Neural progenitor cell (in vitro differentiated cells): Measurements from ENCODE around the gene ARFRP1.

Experiments
- EZH2phosphoT487 ChIP-seq: fragments of 200-600 bp; sonication (generic); IDR thresholded peaks from 2 replicates; pipeline ENCODE4 v1.6.1; 2017; ENCODE audit warnings: antibody characterized with exemption
- TF ChIP-seq, protein P1 (sequence below): fragments of 200-600 bp; sonication (generic); IDR thresholded peaks from 2 replicates; pipeline ENCODE4 v1.5.1; 2017; ENCODE audit warnings: antibody characterized with exemption, mild to moderate bottlenecking

DNA sequence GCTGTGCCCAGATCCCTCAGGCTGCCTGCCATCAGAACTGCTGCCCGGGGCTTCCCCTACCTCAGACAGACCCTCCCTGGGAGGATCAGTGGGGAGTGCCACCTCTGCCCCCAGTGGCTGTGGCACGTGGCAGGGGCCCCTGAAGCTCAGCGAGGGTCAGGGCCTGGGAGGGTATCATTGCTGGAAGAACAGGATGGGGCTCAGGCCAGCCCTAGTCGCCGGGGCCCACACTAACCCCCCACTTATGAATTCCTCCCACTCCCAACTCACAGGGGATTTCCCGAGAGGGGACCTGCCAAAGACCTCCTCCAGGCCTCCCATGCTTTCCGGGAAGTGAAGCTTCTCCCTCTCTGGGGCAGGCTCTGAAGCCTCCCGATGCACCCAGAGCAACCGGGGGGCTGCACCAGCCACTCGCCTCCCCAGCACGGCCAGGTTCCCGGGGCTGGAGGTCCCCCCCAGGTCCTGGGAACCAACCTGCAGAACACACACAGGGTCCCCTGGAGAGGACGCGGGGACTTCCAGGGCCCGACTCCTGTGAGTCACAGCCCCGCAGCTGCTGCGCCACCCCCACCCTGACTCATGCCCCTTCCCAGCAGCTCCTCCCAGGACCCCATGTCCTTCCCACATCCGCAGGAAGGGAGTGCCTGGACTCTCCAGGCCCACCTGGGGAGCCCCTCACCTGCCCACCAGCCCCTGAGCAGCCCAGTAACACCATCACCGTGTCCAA lies 8.9 kb downstream of the ARFRP1 start:
- TF ChIP-seq, protein P1, sequence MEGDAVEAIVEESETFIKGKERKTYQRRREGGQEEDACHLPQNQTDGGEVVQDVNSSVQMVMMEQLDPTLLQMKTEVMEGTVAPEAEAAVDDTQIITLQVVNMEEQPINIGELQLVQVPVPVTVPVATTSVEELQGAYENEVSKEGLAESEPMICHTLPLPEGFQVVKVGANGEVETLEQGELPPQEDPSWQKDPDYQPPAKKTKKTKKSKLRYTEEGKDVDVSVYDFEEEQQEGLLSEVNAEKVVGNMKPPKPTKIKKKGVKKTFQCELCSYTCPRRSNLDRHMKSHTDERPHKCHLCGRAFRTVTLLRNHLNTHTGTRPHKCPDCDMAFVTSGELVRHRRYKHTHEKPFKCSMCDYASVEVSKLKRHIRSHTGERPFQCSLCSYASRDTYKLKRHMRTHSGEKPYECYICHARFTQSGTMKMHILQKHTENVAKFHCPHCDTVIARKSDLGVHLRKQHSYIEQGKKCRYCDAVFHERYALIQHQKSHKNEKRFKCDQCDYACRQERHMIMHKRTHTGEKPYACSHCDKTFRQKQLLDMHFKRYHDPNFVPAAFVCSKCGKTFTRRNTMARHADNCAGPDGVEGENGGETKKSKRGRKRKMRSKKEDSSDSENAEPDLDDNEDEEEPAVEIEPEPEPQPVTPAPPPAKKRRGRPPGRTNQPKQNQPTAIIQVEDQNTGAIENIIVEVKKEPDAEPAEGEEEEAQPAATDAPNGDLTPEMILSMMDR: no peak
- TF ChIP-seq EZH2phosphoT487: no peak
